VCaP (cell line): ENCODE measurements around the gene CIAPIN1.

ENCODE experiments used
- H3K27ac ChIP-seq: fragments of 450-650 bp; 2 replicates; pipeline ENCODE4 v1.5.1; 2017
- CTCF ChIP-seq: fragments of 450-650 bp; conservative IDR thresholded peaks from 2 replicates; pipeline ENCODE4 v1.5.1; 2017; ENCODE audit warnings: mild to moderate bottlenecking, moderate library complexity

Gene CIAPIN1

GRCh38 chr16:57388359-57389086 lies 58.7 kb downstream of the CIAPIN1 start:
- H3K27ac ChIP-seq, result no peak overlapping the region

GRCh38 chr16:57387598-57388354 lies 59.4 kb downstream of the CIAPIN1 start:
- H3K27ac ChIP-seq, result no peak overlapping the region
- TF ChIP-seq CTCF, result no peak

More at GRCh38 chr16:57388359-57389086, 58.7 kb downstream of the CIAPIN1 start:
- TF ChIP-seq CTCF, result no peak

- no peak for TF ChIP-seq CTCF
Measured at GRCh38 chr16:57386381-57386951, 60.7 kb downstream of the CIAPIN1 start.

GRCh38 chr16:57385083-57385482 lies 62.1 kb downstream of the CIAPIN1 start:
- H3K27ac ChIP-seq, result no peak overlapping the region
- TF ChIP-seq CTCF, result no peak

More at GRCh38 chr16:57386381-57386951, 60.7 kb downstream of the CIAPIN1 start:
- H3K27ac ChIP-seq, result no peak overlapping the region

GRCh38 chr16:57384248-57385070 lies 62.7 kb downstream of the CIAPIN1 start:
- no peak overlapping the region for H3K27ac ChIP-seq
- TF ChIP-seq CTCF, result no peak

GRCh38 chr16:57383276-57384247 lies 63.6 kb downstream of the CIAPIN1 start:
- TF ChIP-seq CTCF, result no peak
- no peak overlapping the region for H3K27ac ChIP-seq
